Measurements from ENCODE around the gene B4GALNT2. TPM values are rescaled to one million over a fixed set of nuclear protein-coding genes. Genes with fewer than 3 reads are reported as not detected.
"Not testable (repeated sequence)": the region's sequence is repeated elsewhere in the genome, so short reads cannot be mapped to it uniquely, and the experiment has no call there.

B4GALNT2 gene
- polyA plus RNA-seq (ENCODE audit: insufficient read length in 10 of 10), result under 1 TPM; 0.05 to 0.22 (median 0.12) TPM
- long read RNA-seq, donor 1, result 0 reads
- long read RNA-seq, donor 2, result 0 reads
- long read RNA-seq, donor 3, result 0 reads
- long read RNA-seq, donor 4, result 0 reads
- long read RNA-seq, donor 5, result 0 reads
- long read RNA-seq, donor 6, result 0 reads
- long read RNA-seq, donor 7, result 0 reads
- long read RNA-seq, donor 8, result 0 reads
- long read RNA-seq, donor 9, result 0 reads

GRCh38 chr17:49132699-49133364 is at the start of gene B4GALNT2:
B4GALNT2 (plus strand) TSS chr17:49132769; CDS start chr17:49132793, 24 bp downstream.
- DNase-seq, result peak in 1 of 3 donors; percentile 12

GRCh38 chr17:49085046-49085445 is 47.5 kb upstream of the B4GALNT2 start:
- DNase-seq, result not testable (repeated sequence)

GRCh38 chr17:49085565-49086315 is 46.8 kb upstream of the B4GALNT2 start:
- no peak for DNase-seq

GRCh38 chr17:49086316-49086605 is 46.3 kb upstream of the B4GALNT2 start:
- no peak for DNase-seq

GRCh38 chr17:49086649-49087048 is 45.9 kb upstream of the B4GALNT2 start:
- no peak for DNase-seq

- no peak for DNase-seq
Measured at GRCh38 chr17:49089094-49089493, 43.5 kb upstream of the B4GALNT2 start.

GRCh38 chr17:49090878-49091594 is 41.5 kb upstream of the B4GALNT2 start:
- no peak for DNase-seq

- DNase-seq, result no peak
Measured at GRCh38 chr17:49093131-49093530, 39.4 kb upstream of the B4GALNT2 start.

- no peak for DNase-seq
Measured at GRCh38 chr17:49100601-49101000, 32.0 kb upstream of the B4GALNT2 start.

- DNase-seq, result no peak
Measured at GRCh38 chr17:49101054-49101534, 31.5 kb upstream of the B4GALNT2 start.

GRCh38 chr17:49103360-49103759 is 29.2 kb upstream of the B4GALNT2 start:
- DNase-seq, result not testable (repeated sequence)

- DNase-seq, result no peak
Measured at GRCh38 chr17:49104511-49105074, 28.0 kb upstream of the B4GALNT2 start.

- DNase-seq, result no peak
Measured at GRCh38 chr17:49106321-49107210, 26.0 kb upstream of the B4GALNT2 start.

- no peak for DNase-seq
Measured at GRCh38 chr17:49107211-49107557, 25.4 kb upstream of the B4GALNT2 start.

GRCh38 chr17:49108318-49108717 is 24.3 kb upstream of the B4GALNT2 start:
- peak in 1 of 3 donors; percentile 28 for DNase-seq

- no peak for DNase-seq
Measured at GRCh38 chr17:49110509-49110908, 22.1 kb upstream of the B4GALNT2 start.

GRCh38 chr17:49111934-49112333 is 20.6 kb upstream of the B4GALNT2 start:
- no peak for DNase-seq

GRCh38 chr17:49112936-49113335 is 19.6 kb upstream of the B4GALNT2 start:
- DNase-seq, result no peak

GRCh38 chr17:49114703-49115102 is 17.9 kb upstream of the B4GALNT2 start:
- DNase-seq, result no peak

GRCh38 chr17:49117587-49118230 is 14.9 kb upstream of the B4GALNT2 start:
- DNase-seq, result no peak
